Right renal cortex interstitium (tissue), 3 donors: ENCODE measurements around the gene KANK2. TPM values are rescaled to one million over a fixed set of nuclear protein-coding genes. Genes with fewer than 3 reads are reported as not detected.

Experiments
- DNase-seq, 3 donors: peaks; one replicate each; pipeline ENCODE4 v3.0.0-alpha.2; 2013; ENCODE audit warnings: low read depth in 3 of 3, low spot score in 2 of 3
- polyA plus RNA-seq, 3 donors: library from polyadenylated mRNA; unstranded; fragments of 120-200 nt; gene quantifications; one replicate each; pipeline ENCODE4 v1.2.1, GENCODE V29; 2013; ENCODE audit not compliant: insufficient read length in 3 of 3

Gene KANK2
- polyA plus RNA-seq, 3 donors = 114 to 117 (median 116) TPM

GRCh38 chr19:11226716-11227166 lies 29.4 kb upstream of the KANK2 start:
- DNase-seq = no peak

GRCh38 chr19:11225815-11226214 lies 28.5 kb upstream of the KANK2 start:
- no peak for DNase-seq

- DNase-seq = no peak
Measured at GRCh38 chr19:11225172-11225571, 27.8 kb upstream of the KANK2 start.

- DNase-seq = no peak
Measured at GRCh38 chr19:11224429-11224828, 27.1 kb upstream of the KANK2 start.

- no peak for DNase-seq
Measured at GRCh38 chr19:11223200-11223599, 25.9 kb upstream of the KANK2 start.

GRCh38 chr19:11221082-11221598 lies 23.8 kb upstream of the KANK2 start:
- no peak for DNase-seq

- no peak for DNase-seq
Measured at GRCh38 chr19:11214387-11214786, 17.0 kb upstream of the KANK2 start.

GRCh38 chr19:11210656-11210928 lies 13.2 kb upstream of the KANK2 start:
- no peak for DNase-seq

GRCh38 chr19:11209839-11210655 lies 12.7 kb upstream of the KANK2 start:
- DNase-seq = no peak

- DNase-seq = no peak
Measured at GRCh38 chr19:11208561-11209471, 11.5 kb upstream of the KANK2 start.

- DNase-seq = no peak
Measured at GRCh38 chr19:11205939-11206570, 8.7 kb upstream of the KANK2 start.

GRCh38 chr19:11204943-11205349 lies 7.6 kb upstream of the KANK2 start:
- no peak for DNase-seq

GRCh38 chr19:11204076-11204602 lies 6.8 kb upstream of the KANK2 start:
- DNase-seq = no peak

GRCh38 chr19:11203194-11204075 lies 6.1 kb upstream of the KANK2 start:
- DNase-seq = peak in 1 of 3 donors; percentile 27

GRCh38 chr19:11202488-11203193 lies 5.3 kb upstream of the KANK2 start:
- no peak for DNase-seq

GRCh38 chr19:11201791-11202190 lies 4.4 kb upstream of the KANK2 start:
- no peak for DNase-seq

GRCh38 chr19:11200931-11201330 lies 3.6 kb upstream of the KANK2 start:
- no peak for DNase-seq

- no peak for DNase-seq
Measured at GRCh38 chr19:11200015-11200574, 2.8 kb upstream of the KANK2 start.

GRCh38 chr19:11199517-11199916 lies 2.2 kb upstream of the KANK2 start:
- DNase-seq = no peak
